Stimulated activated CD8-positive, alpha-beta memory T cell treated with anti-CD3 and anti-CD28 coated beads, Interleukin-7, amount 100 ng/mL, for 24 hours (primary cell): ENCODE data around the gene COG8.
A peak's percentile ranks its signal among the peaks of the same experiment; 100 is the strongest.
"Not testable (repeated sequence)": the region's sequence is repeated elsewhere in the genome, so short reads cannot be mapped to it uniquely, and the experiment has no call there.

Experiments
- DNase-seq: peaks from one replicate; pipeline ENCODE4 v3.0.0-alpha.2; 2020; ENCODE audit warnings: low read depth

COG8 gene

DNA sequence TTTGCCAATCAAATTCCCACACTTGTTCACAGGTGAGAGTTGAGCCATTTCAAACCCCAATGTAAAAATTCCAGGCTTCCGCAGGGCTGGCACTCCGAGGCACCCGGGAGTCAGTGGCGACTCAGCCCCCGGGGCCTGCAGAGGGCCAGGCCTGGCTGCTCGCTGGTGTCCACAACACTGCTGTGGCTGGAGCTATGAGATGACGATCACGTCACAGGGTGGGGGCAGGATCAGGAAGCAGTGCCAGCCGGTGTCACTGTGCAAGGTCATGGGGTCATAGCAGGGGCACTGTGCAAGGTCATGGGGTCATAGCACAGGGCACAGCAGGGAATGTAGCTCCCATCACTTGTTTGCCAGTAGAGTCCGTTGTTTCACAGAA, 20.5 kb downstream of the COG8 start:
- DNase-seq, result no peak

DNA sequence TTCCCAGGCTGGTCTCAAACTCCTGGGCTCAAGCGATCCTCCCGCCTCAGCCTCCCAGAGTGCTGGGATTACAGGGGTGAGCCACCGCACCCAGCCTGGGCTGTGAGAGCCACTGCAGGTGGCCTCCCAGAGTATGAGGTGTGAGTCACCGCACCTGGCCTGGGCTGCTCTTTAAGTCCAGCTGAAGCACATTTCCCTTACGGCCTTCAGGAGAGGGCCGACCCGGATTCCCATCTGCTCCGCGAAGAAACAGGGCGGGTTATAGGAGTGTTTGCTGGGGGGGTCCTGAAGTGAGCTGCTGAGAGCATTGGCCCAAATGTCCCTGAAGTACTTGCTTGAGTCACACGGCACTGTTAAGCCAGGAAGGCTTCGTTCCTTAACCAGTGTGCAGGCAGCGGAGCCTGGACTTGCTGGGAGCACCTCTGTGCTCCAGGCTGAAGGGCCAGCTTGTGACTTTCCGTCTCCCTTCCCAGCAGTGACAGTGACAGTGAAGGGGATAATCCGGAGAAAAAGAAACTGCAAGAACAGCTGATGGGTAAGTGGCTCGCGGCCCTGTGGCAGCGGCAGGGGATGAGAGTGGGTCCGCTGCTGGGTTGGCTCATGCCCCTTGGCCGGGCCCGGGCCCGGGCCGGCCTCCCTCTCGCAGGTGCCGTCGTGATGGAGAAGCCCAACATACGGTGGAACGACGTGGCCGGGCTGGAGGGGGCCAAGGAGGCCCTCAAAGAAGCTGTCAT, 21.0 kb downstream of the COG8 start:
- no peak for DNase-seq

DNA sequence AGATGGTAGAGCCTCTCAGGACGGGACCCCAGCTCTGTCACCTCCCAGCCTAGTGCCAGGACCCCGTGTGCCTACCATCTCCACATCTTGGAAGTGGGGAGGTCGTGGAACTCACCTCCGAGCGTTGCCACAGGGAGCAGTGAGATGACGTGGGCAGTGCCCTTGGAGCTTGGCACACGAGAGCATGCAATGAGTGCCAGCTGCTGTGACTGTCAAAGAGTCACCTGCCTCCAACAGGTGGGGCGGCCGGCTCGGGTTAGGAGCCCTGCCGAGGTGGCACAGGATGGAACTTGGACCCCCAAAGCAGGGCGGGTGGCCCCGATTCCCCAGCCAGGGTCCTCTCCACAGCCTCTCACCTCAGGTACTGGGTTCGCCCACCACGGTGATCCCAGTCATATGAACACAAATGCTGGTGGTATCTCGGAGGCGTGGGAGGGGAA, 22.7 kb downstream of the COG8 start:
- no peak for DNase-seq

DNA sequence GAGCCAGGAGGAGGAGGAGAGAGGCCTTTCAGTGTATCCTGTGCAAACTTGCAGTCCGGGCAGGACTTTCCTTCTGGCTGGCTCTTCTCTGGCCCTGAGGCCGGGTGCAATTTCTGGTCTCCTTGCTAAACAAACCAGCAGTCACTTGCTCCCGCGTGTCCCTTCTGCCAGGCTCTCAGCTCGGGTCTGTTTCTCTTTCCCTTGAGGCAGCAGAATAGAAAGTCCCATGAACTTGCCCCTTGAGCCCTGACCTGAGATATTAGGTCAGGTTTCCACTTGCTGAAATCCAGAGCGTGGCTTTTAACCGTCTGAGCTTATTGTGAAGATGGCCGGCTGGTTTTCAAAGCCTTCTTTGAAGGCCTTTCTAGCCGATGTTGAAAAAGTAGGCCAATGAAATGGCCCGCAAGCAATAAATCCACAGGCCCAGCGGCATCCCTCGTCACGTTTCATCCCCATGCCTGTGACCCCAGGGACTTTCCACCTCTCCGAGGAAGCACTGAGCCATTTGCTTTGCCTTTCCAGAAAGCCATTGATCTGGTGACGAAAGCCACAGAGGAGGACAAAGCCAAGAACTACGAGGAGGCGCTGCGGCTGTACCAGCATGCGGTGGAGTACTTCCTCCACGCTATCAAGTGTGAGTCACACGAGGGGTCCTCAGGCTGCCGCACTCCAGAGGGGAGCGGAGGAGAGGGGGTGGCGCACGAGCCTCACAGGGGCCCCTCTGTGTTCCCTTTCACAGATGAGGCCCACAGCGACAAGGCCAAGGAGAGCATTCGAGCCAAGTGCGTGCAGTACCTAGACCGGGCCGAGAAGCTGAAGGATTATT, 23.7 kb downstream of the COG8 start:
- no peak for DNase-seq

DNA sequence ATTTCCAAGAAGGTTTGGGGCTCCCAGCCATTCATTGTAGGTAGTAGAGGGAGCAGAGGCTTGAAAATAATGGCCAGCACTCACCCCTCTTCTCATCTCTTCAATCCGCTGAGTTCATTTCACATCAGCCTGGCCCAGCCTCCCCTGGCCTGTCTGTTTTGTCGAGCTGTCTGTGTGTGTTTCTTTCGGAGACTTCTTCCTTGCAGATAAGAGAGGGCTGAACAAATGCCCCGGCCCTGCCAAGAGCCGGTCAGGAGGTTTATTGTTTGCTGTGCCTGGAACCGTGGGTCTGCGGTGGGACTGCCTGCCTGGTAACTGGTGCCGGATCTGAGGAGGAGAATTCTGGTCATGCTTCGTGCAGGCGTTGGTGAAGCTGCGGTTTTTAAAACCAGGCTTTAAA, 24.8 kb downstream of the COG8 start:
- DNase-seq, result no peak

DNA sequence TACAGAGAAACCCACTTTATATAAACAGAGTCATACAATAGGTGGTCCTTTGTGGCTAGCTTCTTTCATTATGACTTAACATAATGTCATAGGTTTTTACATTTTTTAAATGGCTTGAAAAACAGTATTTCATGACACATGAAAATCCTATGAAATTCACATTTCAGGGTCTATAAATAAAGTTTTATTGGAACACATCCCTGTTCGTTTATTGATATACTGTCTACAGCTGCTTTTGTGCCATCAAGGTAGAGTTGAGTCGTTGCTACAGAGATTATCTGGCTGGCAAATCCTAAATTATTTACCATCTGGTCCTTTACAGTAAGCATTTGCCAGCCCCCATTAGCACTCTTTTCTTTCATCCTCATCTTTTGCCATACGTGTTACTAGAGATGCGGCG, 25.9 kb downstream of the COG8 start:
- DNase-seq, result no peak

DNA sequence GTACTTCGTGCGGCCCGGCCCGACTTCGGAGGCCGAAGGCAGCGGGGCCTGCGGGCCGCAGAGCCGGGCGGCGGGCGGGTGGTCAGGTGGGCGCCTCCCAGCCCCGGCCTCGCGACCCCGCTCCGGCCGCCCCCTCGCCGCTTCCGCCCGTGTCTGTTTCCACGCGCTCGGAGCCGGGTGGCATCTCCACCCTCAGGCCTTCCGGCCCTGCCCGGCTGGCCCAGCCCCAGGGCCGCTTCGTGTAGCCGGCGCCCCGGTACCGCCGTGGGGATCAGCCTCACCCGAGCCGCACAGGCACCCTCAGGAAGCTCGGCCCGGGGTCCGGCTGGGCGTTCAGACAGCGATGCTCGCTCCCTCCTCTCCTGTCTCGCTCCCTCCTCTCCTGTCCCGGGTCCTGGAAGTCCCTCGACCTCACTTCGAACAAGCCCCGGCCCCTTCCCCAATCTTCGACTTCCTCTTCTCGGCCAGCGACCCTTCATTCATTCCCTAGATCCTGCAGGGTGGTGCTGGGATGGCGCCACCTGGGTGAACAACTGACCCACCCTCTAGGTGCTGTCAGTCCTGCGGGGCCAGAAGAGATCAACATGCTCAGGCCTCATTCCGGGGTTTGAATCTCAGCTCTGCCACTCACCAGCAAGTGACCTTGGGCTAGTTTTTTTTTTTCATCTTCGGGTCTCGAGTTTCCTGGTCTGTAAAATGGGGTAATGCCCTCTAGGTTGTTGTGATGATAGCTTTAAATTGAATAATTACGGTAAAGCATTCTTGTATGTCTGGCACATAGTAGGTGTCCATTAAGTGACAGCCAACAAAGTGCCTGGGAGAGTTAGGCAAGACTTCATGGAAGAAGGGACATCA, 27.6 kb downstream of the COG8 start:
- no peak for DNase-seq

DNA sequence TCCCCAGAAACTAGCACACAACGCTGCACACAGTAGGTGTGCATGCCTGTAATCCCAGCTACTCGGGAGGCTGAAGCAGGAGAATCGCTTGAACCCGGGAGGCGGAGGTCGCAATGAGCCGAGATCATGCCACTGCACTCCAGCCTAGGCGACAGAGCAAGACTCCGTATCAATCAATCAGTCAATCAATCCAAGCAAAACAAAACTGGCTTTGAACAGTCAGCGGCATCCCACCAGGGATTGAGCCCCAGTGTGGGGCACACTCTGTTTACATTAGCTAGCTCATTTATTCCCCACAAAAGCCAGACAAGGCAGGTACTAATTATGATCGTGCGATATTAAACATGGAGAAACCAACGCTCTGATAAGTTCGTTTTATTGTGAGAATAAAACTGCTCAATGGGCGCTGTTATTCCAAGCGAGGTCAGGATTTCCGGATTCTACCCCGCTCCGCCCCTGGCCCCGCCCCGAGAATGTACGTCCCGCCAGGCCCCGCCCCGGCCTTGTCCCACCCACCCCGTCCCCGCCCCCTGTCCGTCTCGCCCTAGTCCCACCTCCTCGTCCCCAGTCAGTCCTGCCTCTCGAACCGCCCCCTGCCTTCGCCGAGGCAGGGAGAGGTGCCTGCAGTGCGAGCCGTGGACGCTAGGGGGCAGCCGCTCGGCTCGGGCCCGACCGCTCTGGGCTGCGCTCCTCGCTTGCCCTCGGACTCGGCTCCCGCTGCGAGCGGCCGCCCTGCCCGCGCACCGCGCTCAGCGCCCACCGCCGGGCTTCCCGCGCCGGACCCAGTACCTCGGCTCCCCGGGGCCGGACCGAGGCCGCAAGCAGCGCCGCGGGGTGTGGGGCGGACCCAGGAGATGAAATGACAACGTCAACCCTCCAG, 28.5 kb downstream of the COG8 start, which contains the start of gene VPS4A:
Gene VPS4A, plus strand, starts transcription at position 698 of the 880 bp plus-strand sequence. Its CDS starts 162 bp downstream, at position 860.
- peak; percentile 96 for DNase-seq

DNA sequence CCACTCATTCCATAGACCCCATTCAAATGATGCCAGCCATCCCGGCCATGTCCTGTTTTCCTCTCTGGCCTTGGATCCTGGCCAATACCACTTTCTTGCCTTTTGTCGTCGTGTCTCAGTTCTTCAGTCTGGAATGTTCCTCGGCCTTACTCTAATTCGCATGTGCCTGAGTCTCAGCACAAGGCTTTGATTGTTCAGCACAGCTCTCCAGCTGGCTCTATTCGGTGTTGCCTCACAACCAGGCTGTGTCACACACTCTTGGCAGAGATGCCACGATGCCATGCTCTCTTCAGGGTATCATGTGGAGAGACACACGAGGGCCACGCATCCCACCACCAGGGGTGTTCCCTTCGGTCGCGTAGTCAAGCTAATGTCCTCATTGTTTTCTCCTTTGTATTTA, 30.0 kb downstream of the COG8 start:
- no peak for DNase-seq

DNA sequence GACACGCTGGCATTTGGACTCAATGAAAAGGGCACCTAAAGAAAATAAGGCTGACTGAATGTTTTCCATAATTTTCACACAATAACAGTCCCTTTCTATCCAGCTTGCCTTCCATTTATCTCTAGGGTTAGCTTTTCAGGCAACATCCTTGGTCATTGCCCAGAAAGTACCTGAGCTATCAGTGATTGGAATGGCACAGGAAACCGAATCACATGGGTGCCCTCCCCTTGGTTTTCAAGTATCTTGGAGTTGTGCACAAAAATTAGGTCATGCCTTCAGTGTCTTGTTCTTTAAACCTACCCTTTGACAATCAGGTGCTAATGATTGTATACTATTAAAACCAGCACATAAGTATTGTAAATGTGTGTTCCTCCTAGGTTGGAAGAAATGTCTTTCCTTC, 31.5 kb downstream of the COG8 start:
- DNase-seq, result no peak

DNA sequence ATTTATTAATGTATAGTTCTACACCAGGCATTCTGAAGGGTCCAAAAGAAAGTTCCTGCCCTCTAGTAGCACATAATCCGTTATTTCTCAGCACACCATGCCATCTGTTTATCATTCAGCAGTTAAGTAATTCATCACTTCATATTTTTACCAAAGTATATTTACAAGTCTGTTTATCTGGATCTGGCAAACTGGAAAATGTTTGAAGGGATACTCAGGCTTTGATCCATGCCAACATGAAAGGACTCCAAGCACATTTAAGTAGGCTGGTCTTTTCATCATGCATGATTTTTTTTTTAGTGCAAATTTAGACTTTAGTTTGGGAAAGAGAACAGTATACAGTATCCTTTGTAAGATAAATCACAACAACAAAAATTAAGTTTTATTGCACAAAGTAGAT, 32.3 kb downstream of the COG8 start:
- no peak for DNase-seq

DNA sequence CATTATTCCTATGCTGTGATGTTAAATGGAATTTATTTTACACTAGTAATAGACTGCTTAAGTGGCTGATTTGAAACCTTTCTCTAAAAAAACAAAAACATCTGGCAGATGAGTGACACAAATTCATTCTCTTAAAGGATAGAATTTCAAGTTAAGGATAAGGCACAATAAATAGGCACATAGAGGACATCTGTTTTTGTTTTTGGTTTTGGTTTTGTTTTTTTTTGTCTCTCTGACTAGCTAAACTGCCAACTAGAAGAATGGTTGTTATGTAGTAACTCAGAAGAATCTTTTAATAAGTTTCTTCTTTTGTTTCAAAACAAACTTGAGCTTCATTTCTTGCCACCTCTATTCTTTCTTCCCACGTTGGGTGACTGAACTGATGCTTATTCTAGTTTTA, 33.3 kb downstream of the COG8 start:
- no peak for DNase-seq

DNA sequence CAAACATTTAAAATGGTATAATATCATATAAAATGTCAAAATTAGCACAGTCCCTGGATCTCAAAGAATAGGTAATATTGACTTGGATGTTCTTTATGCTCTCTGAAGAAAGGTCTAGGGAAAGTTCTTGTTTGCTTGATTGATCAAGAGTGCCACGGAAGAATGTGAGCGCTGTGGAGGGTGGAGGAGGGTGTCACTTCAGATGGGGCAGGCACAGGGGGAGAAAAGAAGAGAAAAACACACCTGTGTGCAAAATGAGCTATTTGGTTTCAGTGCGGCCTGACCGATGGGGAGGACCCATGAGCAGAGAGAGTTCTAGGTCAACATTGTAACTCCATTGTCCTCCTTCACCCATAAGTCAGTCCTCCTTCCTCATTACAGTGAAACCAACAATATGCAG, 37.1 kb downstream of the COG8 start:
- DNase-seq, result no peak

DNA sequence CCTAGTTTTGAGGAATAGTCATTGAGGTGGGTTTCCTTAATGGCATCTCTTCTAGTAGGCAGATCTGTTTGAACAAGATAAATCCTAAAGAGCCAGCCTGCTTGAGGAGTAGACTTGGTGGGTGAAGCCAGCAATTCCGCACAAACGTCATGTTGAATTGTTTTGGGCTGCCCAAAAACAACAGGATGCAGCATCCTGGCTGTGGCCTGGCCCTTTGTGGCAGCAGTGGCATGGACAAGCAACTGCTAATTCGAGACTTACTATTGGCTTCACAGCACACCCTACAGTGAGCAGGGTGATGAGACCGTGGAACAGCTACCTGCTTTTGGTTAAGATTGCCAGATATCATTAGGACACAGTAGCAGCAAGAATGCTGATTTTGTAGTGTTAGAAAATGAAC, 37.5 kb downstream of the COG8 start:
- DNase-seq, result no peak

DNA sequence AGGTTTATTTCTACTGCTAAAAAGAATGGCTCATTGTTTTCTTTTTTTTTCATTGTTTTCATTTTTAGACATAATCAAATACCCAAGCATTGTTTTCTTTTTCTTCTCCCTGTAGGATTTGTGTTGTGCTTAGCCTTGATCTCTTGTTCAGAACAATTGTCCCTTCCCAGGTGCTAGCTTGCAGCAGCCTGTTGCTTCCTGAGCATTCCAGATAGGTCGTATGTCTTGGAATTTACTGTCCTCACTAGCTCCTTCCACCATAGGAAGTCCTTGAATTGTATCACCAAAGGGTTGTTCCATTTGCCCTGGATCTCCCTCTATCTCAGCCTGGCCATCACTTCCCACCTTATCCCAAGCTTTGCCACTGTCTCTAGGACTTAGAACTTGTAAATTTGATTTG, 38.2 kb downstream of the COG8 start:
- DNase-seq, result no peak

DNA sequence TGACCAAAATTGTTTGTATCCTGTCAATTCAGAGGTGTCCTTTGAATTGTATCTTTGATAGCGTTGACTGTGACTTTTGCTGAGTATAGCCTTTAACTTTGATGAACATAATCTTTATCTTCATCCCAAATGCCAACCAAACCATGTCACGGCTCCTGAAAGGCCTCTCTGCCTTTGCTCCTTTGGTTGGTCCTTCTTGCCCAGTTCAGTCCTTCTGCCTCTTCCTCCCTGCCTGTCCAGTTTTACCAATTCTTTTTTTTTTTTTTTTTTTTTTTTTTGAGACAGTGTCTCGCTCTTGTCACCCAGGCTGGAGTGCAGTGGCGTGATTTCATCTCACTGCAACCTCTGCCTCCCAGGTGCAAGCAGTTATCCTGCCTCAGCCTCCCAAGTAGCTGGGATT, 41.1 kb downstream of the COG8 start:
- no peak for DNase-seq

DNA sequence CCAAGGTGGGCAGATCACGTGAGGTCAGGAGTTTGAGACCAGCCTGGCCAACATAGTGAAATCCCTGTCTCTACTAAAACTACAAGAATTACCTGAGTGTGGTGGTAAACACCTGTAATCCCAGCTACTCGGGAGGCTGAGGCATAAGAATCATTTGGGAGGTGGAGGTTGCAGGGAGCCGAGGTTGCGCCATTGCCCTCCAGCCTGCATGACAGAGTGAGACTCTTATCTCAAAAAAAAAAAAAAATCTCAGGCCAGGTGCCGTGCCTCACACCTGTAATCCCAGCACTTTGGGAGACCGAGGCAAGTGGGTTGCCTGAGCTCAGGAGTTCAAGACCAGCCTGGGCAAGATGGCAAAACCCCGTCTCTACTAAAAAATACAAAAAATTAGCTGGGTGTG, 42.6 kb downstream of the COG8 start:
- not testable (repeated sequence) for DNase-seq

DNA sequence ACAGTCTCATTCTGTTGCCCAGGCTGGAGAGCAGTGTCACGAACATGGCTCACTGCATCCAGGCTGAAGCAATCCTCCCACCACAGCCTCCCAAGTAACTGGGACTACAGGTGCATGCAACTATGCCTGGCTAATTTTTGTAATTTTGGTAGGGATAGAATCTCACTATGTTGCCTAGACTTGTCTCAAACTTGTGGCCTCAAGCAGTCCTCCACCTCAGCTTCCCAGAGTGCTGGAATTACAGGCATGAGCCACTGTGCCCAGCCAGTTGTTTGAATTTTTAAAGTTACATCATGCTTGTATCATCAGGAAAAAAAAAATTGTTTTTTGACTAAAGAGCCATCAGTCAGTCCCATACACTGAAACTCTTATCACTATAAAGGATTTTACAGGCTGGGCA, 45.3 kb downstream of the COG8 start:
- DNase-seq, result no peak

DNA sequence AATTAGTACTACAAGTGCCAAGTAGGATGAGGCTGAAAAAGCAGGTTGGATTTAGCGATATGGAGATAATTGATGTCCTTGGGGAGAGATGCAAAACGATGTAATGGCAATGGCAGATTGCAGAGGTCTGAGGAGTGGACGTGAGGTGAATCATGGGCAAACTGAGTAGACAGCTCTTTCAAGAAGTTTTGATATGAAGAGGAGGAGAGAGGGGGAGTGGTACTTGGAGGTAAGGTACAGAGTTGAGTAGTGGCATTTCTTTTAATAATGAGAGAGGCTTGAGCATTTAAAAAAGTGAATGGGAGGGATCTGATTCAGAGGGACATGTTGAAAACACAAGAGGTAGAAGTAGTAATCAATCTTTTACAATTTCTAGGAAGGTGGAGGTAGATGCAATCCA, 46.0 kb downstream of the COG8 start:
- no peak for DNase-seq

DNA sequence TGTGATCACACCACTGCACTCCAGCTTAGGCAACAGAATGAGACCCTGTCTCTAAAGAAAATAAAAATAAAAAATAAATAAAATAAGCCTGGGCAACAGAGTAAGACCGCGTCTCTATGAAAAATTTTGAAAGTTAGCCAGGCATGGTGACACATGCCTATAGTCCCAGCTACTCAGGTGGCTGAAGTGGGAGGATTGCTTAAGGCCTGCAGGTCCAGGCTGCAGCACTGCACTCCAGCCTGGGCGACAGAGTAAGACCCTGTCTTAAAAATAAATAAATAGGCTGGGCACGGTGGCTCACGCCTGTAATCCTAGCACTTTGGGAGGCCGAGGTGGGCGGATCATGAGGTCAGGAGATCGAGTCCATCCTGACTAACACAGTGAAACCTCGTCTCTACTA, 47.7 kb downstream of the COG8 start:
- not testable (repeated sequence) for DNase-seq

DNA sequence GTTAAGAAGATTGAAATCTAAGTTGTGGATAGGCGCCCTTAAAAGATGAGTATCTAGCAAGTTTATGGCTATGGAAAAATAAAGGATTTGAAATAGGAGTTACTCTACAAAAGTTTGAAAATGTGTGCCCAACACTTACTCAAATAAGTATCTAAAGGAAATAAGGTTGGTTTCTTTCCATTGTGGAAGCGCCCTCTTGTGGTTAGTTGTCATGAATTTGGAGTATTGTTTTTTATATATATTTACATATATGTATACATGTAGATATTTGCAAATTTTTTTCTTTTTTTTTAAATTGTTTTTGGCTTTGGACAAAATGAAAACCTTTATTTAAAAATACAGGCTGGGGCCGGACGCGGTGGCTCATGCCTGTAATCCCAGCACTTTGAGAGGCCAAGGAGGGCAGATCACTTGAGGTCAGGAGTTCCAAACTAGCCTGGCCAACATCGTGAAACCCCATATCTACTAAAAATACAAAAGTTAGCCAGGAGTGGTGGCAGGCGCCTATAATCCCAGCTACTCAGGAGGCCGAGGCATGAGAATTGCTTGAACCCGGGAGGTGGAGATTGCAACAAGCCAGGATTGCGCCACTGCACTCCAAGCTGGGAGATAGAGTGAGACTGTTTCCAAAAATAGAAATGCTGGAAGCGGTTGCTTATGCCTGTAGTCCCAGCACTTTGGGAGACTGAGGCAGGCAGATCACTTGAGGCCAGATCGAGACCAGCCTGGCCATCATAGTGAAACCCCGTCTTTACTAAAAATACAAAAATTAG, 52.2 kb downstream of the COG8 start:
- no peak for DNase-seq
